Thoracic aorta (tissue), 2 donors: ENCODE data around the gene ARRB2. TPM values are rescaled to one million over a fixed set of nuclear protein-coding genes. Genes with fewer than 3 reads are reported as not detected.

Source experiments
- ATAC-seq: fragments of 150-250 bp; one replicate; pipeline ENCODE4 v1.8.0; 2017; ENCODE audit warnings: low read depth; ENCODE audit not compliant: insufficient number of reproducible peaks, low FRiP score
- DNase-seq: peaks from one replicate; pipeline ENCODE4 v3.0.0-alpha.2; 2020; ENCODE audit warnings: low spot score
- H3K27ac ChIP-seq, 2 donors: fragments of 200-600 bp; sonication (generic); 1 replicate in 1 of 2; 2 replicates in 1 of 2; pipeline ENCODE4 v1.5.1; 2016; ENCODE audit warnings: mild to moderate bottlenecking in 2 of 2, moderate library complexity in 2 of 2
- H3K27me3 ChIP-seq: fragments of 200-600 bp; sonication (generic); replicated peaks from 2 replicates; pipeline ENCODE4 v1.6.0; 2016; ENCODE audit warnings: mild to moderate bottlenecking; ENCODE audit not compliant: insufficient read depth
- H3K36me3 ChIP-seq: fragments of 200-600 bp; sonication (generic); one replicate; pipeline ENCODE4 v1.5.1; 2016
- H3K4me1 ChIP-seq, 2 donors: fragments of 200-600 bp; sonication (generic); 1 replicate in 1 of 2; 2 replicates in 1 of 2; pipeline versions ENCODE4 v1.5.1 to v1.6.0; 2016; ENCODE audit warnings: low read depth in 2 of 2, mild to moderate bottlenecking in 1 of 2; ENCODE audit not compliant: control insufficient read depth in 1 of 2
- H3K4me3 ChIP-seq: fragments of 200-600 bp; sonication (generic); 2 replicates; pipeline ENCODE4 v1.5.1; 2016; ENCODE audit warnings: mild to moderate bottlenecking
- H3K9me3 ChIP-seq: fragments of 200-600 bp; sonication (generic); 2 replicates; pipeline ENCODE4 v1.5.1; 2016
- CTCF ChIP-seq: fragments of 200-600 bp; sonication (generic); IDR thresholded peaks from one replicate; pipeline ENCODE4 v1.5.1; 2019; ENCODE audit warnings: antibody characterized with exemption
- total RNA-seq, 2 donors: library from RNA; depleted of rRNA; stranded (reverse); fragments of >200 nt; gene quantifications; one replicate each; pipeline versions ENCODE4 v1.1.0 to v1.2.3, GENCODE V29; 2016

ARRB2 gene
- 10 to 100 TPM; 64.5 to 66.3 TPM for total RNA-seq

GRCh38 chr17:4709794-4710692, at the start of gene ARRB2:
TSS of gene ARRB2 (plus strand) at chr17:4710632. CDS start at chr17:4710722, 90 bp downstream.
- TF ChIP-seq CTCF = peak; percentile 51
- no peaks in the 10 kb centered on the region for H3K36me3 ChIP-seq
- H3K9me3 ChIP-seq = no peaks in the 10 kb centered on the region
- peak within 1 kb of the TSS; percentile 98 for H3K4me3 ChIP-seq
- ATAC-seq (peak; percentile 71), DNase-seq (peak; percentile 92)
- peaks cover 3 to 7% of the 10 kb centered on the region in 2 donors for H3K4me1 ChIP-seq
- H3K27ac ChIP-seq = peak within 1 kb of the TSS; percentile 55 to 68
- no peaks in the 10 kb centered on the region for H3K27me3 ChIP-seq

- H3K27me3 ChIP-seq = no peaks in the 10 kb centered on the region
- TF ChIP-seq CTCF = no peak
- H3K27ac ChIP-seq = no peak overlapping the region
- no peaks in the 10 kb centered on the region for H3K9me3 ChIP-seq
- DNase-seq (no peak), ATAC-seq (no peak)
- H3K4me3 ChIP-seq = no peak overlapping the region
- no peaks in the 10 kb centered on the region for H3K4me1 ChIP-seq
- no peaks in the 10 kb centered on the region for H3K36me3 ChIP-seq
These were observed 46.7 kb upstream of the ARRB2 start for GRCh38 chr17:4663711-4664110.

- Histone ChIP-seq H3K4me3 (no peak overlapping the region), H3K36me3 (no peaks in the 10 kb centered on the region), H3K27me3 (no peaks in the 10 kb centered on the region), H3K9me3 (no peaks in the 10 kb centered on the region), H3K27ac (no peak overlapping the region), H3K4me1 (no peaks in the 10 kb centered on the region)
- ATAC-seq = no peak
- DNase-seq = no peak
- no peak for TF ChIP-seq CTCF
These were observed 46.2 kb upstream of the ARRB2 start for GRCh38 chr17:4664230-4664629.

- TF ChIP-seq CTCF = no peak
- ATAC-seq (no peak), DNase-seq (no peak)
- no peak overlapping the region for H3K27ac ChIP-seq
- H3K9me3 ChIP-seq = no peaks in the 10 kb centered on the region
- H3K27me3 ChIP-seq = no peaks in the 10 kb centered on the region
- H3K36me3 ChIP-seq = no peaks in the 10 kb centered on the region
- no peak overlapping the region for H3K4me3 ChIP-seq
- H3K4me1 ChIP-seq = no peaks in the 10 kb centered on the region
These were observed 45.4 kb upstream of the ARRB2 start for GRCh38 chr17:4665027-4665426.

GRCh38 chr17:4666296-4666695, 44.1 kb upstream of the ARRB2 start:
- H3K27ac ChIP-seq = no peak overlapping the region
- TF ChIP-seq CTCF = no peak
- H3K36me3 ChIP-seq = peaks cover 2% of the 10 kb centered on the region
- ATAC-seq (no peak), DNase-seq (no peak)
- no peaks in the 10 kb centered on the region for H3K27me3 ChIP-seq
- H3K4me3 ChIP-seq = no peak overlapping the region
- H3K9me3 ChIP-seq = no peaks in the 10 kb centered on the region
- no peaks in the 10 kb centered on the region for H3K4me1 ChIP-seq
